HG02870 (cell line): ENCODE results near the gene APOD.

ENCODE experiments used
- ATAC-seq: cut with Tn5 transposase; IDR thresholded peaks from one replicate; pipeline ENCODE4 v1.9.1; 2021; ENCODE audit warnings: mild to moderate bottlenecking, moderate library complexity; ENCODE audit not compliant: unreplicated experiment

The APOD gene

GRCh38 chr3:195587824-195588223, 4.1 kb upstream of the APOD start:
- ATAC-seq = no peak

GRCh38 chr3:195587406-195587805, 3.7 kb upstream of the APOD start:
- no peak for ATAC-seq

- no peak for ATAC-seq
Measured at GRCh38 chr3:195584543-195584870, 767 bp upstream of the APOD start.

- no peak for ATAC-seq
Measured at GRCh38 chr3:195582947-195583346, 793 bp downstream of the APOD start.

- no peak for ATAC-seq
Measured at GRCh38 chr3:195580744-195581443, 2.8 kb downstream of the APOD start.

GRCh38 chr3:195579281-195579680, 4.5 kb downstream of the APOD start:
- no peak for ATAC-seq

GRCh38 chr3:195578565-195578964, 5.2 kb downstream of the APOD start:
- no peak for ATAC-seq

- no peak for ATAC-seq
Measured at GRCh38 chr3:195577645-195578177, 6.0 kb downstream of the APOD start.

- no peak for ATAC-seq
Measured at GRCh38 chr3:195574497-195575304, 9.0 kb downstream of the APOD start.

GRCh38 chr3:195573611-195574496, 9.9 kb downstream of the APOD start:
- ATAC-seq = no peak

GRCh38 chr3:195571361-195571760, 12.4 kb downstream of the APOD start:
- no peak for ATAC-seq

GRCh38 chr3:195570912-195571311, 12.8 kb downstream of the APOD start:
- ATAC-seq = no peak

- ATAC-seq = no peak
Measured at GRCh38 chr3:195570344-195570743, 13.4 kb downstream of the APOD start.

- ATAC-seq = no peak
Measured at GRCh38 chr3:195568630-195569029, 15.1 kb downstream of the APOD start.

- ATAC-seq = no peak
Measured at GRCh38 chr3:195566797-195567196, 16.9 kb downstream of the APOD start.

- ATAC-seq = no peak
Measured at GRCh38 chr3:195565716-195566115, 18.0 kb downstream of the APOD start.

GRCh38 chr3:195563317-195563716, 20.4 kb downstream of the APOD start:
- ATAC-seq = no peak

GRCh38 chr3:195559723-195560409, 23.9 kb downstream of the APOD start:
- no peak for ATAC-seq

- ATAC-seq = no peak
Measured at GRCh38 chr3:195558602-195559001, 25.1 kb downstream of the APOD start.

GRCh38 chr3:195557322-195557721, 26.4 kb downstream of the APOD start:
- ATAC-seq = no peak

GRCh38 chr3:195556390-195556789, 27.4 kb downstream of the APOD start:
- no peak for ATAC-seq
